NCI-H1694 (cell line): ENCODE data around the gene FRMD3.

Experiments
- DNase-seq: peaks from one replicate; lab custom pipeline; 2025; lab: John Stamatoyannopoulos, UW

FRMD3 gene

DNA sequence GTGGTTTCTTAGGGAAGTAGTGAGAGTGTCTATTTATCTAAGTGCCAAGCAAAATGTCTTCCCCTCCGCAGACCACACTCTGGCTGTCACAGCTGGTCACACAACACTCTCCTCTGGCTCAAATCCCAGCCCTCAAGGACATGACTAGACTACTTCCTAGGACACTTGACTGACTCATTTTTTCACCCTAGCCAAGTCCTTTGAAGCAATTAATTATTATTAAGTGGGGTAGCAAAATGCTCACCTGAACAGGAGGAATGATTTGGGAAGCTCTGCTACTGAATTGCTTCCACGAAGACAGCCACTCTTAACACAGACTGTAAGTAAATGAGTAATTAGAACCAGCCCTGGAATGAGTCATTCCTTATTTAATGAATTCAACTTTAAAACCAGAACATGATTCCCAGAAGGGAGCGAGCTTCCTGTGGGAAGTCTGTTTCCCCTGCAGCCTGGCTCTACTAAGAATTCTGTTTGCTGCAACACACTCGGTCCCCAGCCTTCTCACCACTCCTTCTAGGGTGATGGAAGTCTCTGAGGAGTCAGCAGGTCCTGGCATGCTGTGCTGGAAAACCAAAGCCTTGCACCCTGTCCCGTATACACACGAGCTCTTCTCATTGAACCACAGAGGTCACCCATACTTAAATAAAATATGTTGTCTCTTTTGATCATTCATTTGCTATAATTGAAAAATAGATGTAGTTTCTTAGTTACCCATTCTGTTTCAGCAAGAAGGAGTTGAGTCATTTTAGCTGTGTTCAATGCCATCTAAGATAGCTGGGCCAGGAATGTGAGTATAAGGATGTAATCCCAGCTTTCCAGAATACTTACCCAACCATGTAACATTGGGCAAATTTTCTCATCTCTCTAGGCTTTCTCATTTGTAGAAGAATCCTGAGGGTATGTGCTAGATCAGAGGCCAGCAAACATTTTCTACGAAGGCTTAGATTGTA lies 256.6 kb downstream of the FRMD3 start:
- no peak for DNase-seq

DNA sequence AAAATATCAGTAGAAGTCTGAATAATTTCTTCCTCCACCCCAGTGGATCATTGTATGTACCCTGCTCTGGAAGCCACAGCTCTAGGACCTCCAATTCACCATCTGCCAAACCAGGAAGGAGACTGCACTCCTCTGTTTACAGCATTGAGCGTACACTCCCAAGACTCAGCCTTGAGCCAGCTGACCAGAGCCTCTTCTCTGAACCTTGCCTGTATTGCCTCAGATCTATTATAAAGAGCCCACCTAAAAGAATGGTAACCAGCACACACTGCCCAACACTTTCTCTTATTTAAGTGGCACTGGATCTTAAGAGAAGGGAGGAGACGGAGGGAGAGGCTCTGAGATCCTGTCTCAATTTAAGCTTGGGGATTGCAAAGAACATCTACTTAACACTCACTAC lies 257.4 kb downstream of the FRMD3 start:
- no peak for DNase-seq

GRCh38 chr9:83280268-83280667 lies 257.9 kb downstream of the FRMD3 start:
- no peak for DNase-seq

GRCh38 chr9:83274787-83275186 lies 263.4 kb downstream of the FRMD3 start:
- no peak for DNase-seq

DNA sequence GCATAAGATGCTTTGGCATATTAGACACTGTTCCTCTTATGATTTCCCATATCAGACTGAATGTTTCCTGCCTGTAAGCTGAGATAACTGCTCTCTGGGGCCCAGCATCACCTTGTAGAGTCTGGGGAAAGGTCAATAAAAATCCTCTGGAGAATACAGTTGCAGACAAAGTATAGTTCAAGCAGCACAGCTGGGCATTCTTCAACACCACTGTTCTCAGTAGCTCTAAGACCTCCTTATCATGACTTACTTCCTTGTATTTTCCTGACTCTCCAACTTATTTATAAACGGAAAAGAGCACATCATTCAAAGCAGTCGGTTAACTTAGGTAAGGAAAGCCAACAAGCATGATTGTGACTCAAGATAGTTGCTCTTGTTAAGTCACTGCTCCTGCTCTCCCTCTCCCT lies 266.5 kb downstream of the FRMD3 start:
- no peak for DNase-seq

DNA sequence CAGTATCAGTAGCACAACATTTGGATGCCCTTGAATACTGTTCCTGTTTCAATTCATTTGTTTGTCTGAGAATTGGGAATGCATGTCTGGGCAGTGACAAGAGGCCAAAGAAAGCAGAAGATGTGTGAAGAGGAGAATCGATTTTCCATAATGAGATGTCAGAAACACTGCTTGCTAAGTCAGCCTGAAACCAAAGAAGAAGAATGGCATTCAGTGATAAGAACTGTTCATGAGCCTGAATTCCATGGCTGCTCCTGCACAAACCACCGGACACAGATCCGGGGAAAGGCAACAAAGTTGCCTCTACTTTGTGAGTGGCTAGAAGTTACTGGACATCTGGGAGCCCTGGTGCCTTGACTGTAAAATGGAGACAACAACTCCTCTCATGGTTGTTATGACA lies 268.1 kb downstream of the FRMD3 start:
- no peak for DNase-seq

- DNase-seq = no peak
Measured at GRCh38 chr9:83267741-83268140, 270.5 kb downstream of the FRMD3 start.

DNA sequence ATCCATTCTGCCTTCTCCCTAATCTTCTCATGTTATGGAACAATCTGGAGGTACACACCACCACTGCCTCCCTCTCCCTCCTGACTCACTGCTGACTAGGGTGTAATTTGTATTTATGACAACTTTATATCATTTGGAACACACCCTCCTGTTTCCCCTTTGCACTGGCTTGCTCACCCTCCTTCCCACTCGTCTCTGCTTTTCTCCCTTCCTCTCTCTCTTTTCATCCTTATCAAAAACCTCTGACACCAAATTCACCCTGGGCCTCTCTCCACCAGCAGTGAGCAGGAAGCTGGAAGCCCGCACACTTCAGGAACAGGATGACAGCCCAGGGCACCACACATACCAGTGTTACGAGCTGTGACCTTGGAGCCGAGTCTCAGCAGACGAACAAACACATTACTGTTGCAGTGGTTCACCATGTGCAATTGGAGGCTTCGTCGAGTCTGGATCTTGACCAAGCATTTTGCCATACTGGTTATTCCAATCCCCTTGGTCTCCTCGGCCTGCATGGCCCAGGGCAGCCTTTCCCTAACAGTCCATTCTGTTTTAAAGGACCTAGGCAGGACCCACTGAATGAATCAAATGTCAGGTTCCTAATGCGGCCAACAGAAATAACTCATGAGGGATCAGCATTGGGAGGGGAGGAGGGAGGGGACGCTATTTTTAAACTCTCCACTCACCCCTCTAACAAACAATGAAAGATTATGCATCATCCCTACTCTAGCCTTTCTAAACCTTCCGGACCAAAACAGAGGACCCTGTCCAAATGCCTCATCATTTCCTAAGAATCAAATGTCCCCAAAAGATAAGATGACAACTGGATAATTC lies 271.3 kb downstream of the FRMD3 start:
- no peak for DNase-seq

DNA sequence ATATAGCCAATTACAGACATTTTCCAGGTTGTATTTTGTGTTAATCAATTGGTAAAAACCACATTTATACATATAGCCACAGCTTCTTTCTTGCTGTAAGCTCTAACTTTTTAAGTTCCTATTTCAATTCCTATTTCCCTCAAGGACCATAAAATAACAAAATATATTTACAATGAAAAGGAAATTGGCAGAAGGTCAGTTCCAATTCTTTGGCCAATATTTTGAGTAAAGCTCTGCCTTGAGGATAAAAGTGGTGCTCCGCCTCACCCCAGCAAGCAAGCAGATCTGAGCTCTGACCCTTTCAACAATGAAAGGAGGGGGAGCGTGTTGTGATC lies 271.9 kb downstream of the FRMD3 start:
- no peak for DNase-seq

GRCh38 chr9:83264315-83264714 lies 273.9 kb downstream of the FRMD3 start:
- no peak for DNase-seq

DNA sequence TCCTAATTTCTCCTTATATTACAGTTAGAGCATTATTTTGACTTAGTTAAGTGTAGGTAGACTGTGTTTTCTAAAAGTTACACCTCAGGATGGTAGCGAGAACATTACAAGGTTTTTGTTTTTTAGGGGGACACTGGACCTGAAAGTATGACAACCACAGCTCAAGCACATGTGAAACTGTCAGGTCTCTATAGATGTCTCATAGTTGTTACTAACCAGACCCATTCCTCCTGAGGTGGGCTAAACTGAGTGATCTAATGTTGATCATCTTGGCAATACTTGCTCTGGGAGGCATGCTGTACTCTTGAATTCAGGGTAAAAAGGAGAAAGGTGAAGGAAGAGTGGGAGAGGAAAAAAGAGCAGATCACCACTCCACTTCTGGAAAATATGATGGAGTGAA lies 278.6 kb downstream of the FRMD3 start:
- no peak for DNase-seq

GRCh38 chr9:83257937-83258891 lies 280.0 kb downstream of the FRMD3 start:
- no peak for DNase-seq

- no peak for DNase-seq
Measured at GRCh38 chr9:83247732-83248131, 290.5 kb downstream of the FRMD3 start.

DNA sequence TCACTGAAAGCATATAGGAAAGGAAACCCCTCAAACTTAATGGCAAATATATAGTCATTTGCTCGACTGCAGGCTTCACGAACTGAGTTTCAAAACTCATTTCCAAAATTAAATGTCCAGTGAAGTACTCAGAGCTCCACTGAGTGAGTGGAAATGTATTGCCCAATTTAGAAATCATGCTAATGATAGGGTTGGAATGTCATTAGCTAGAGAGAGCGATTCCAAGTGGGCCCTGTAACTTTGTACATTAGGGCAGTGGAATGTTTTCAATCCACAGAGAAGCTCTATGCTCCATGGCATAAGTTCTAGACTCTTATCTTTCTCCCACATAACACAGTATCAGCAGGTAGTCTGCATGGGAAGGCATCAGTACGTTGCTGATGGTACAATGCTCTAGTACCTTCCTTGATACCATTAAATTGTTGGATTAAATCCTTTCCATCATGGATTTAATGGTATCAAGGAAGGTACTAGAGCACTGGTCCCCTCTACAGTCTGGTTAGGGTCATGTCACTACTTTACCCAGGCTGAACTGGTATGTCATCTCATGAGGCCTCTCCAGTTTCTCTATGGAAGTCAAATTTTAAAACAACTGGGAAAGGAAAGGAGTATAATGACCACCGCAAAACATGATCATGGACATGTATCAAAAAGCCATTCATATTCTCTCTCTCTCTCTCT lies 292.1 kb downstream of the FRMD3 start:
- DNase-seq = no peak

GRCh38 chr9:83242066-83242465 lies 296.1 kb downstream of the FRMD3 start:
- DNase-seq = no peak

GRCh38 chr9:83240671-83241070 lies 297.5 kb downstream of the FRMD3 start:
- no peak for DNase-seq

DNA sequence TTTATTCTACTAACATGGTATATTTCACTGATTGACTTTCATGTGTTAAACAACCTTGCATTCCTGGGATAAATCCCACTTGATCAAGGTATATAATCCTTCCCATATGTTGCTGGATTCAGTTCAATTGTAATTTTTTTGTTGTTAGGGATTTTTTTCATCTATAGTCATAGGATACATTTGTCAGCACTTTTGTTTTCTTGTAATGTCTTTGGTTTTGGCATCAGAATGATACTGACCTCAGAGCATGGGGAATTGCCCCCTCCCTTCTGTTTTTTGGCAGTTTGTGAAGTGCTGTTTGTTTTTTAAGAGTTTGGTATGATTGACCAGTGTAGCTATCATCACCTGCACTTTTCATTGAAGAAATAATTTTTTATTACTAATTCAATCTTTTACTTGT lies 298.5 kb downstream of the FRMD3 start:
- DNase-seq = no peak

GRCh38 chr9:83238871-83239640 lies 299.1 kb downstream of the FRMD3 start:
- no peak for DNase-seq

- no peak for DNase-seq
Measured at GRCh38 chr9:83236029-83236696, 302.0 kb downstream of the FRMD3 start.

DNA sequence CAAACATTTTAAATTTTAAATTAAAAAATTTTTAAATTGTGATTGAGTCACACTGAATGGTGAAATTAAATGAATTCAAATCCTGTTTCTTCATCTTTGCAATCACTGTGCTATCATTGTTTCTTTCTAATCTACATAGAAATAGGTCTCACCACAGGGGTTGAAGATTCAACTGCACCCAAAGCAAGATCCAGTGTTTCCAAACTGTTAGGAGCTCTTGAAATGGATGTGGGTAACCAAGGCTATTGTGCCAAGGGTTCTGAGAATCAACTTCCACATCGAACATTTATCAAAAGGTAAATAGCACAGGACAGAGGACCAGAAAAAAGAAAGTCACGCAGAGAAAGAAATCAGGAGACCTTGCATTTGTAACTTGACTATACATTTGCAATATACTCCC lies 302.7 kb downstream of the FRMD3 start:
- DNase-seq = no peak
